Choroid plexus epithelial cell (primary cell): ENCODE data around the gene CISTR.

Experiments used
- DNase-seq: peaks from one replicate; pipeline ENCODE4 v3.0.0-alpha.2; 2010; ENCODE audit warnings: low read depth
- H3K4me3 ChIP-seq: 2 replicates; pipeline ENCODE4 v1.5.1; 2011; ENCODE audit warnings: low read depth, mild to moderate bottlenecking, control low read depth, low read length, moderate library complexity
- CTCF ChIP-seq: conservative IDR thresholded peaks from 2 replicates; pipeline ENCODE4 v1.5.1; 2011; ENCODE audit warnings: low read depth, mild to moderate bottlenecking, control low read depth, inconsistent platforms, low read length, moderate library complexity

CISTR gene

DNA sequence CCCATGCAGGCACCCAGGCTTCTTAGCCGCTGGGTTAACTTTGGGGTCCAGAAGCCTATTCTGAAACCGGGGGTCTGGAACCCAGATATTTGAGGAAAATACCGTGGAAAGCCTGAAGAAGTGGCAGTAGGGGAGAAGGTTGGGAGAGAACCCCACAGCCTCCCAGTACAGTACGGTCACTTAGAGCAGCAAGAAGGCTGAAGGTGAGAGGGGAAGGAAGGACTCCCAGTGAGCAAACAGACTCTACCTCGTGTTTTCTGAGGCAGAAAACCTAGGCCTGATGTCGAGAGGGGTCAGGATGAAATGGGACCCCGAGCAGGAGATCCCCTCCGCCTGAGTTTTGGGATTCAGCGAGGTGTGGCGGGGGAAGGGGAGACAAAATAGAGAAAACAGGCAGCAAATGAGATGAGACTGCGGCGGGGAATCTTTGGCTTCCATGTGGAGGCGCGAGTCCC is 13.8 kb downstream of the CISTR start:
- no peak for DNase-seq
- no peak overlapping the region for H3K4me3 ChIP-seq
- no peak for TF ChIP-seq CTCF

- TF ChIP-seq CTCF: no peak
- DNase-seq: no peak
- H3K4me3 ChIP-seq: no peak overlapping the region
Measured at GRCh38 chr12:53737093-53737808, 14.5 kb downstream of the CISTR start.

DNA sequence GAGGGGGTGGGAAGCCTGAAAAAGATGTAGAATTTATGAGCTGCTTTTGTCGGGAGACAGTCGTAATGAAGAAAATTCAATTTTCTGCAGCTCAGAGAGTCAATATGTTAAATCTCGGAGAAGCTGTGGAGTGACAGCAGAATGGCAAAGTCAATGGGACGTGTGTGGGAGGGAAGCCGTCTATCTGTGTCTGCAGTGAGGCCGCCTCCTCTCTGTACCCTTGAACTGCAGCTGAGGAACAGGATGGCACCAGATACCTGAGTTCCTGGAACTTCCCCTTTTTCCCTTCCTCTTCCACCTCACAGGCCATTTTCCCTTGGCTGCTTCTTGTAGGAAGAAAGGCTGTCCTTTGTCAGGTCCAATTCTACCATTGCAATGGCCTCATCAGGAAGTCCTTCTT is 15.2 kb downstream of the CISTR start:
- no peak for TF ChIP-seq CTCF
- DNase-seq: no peak
- no peak overlapping the region for H3K4me3 ChIP-seq

DNA sequence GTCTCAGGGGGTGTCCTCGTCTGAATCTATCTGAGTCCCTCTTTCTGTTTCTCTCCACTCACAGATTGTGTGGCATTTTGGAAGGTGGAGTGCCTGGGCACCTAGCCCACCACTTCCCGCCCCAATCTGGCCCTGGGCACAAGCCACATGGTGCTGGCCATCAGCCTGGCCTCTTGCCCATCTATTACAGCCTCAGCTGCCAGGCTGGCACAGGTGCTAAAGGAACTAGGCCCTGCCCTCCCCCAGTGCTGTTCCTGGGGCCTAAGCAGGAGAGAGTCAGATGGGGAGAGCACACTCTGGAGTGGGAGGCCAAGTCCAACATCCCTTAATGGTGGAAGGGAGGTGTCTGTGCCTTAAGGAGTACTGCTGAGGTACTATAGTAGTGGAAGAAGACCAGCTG is 16.2 kb downstream of the CISTR start:
- no peak overlapping the region for H3K4me3 ChIP-seq
- no peak for DNase-seq
- TF ChIP-seq CTCF: no peak

GRCh38 chr12:53734425-53734824 is 17.4 kb downstream of the CISTR start:
- no peak for TF ChIP-seq CTCF
- no peak for DNase-seq
- no peak overlapping the region for H3K4me3 ChIP-seq

GRCh38 chr12:53733807-53734200 is 18.0 kb downstream of the CISTR start:
- no peak overlapping the region for H3K4me3 ChIP-seq

More at GRCh38 chr12:53733807-53734200, 18.0 kb downstream of the CISTR start:
- DNase-seq: no peak
- no peak for TF ChIP-seq CTCF
